Esophagus squamous epithelium (tissue), 5 donors: Measurements from ENCODE around the gene MYCBP2. TPM values are rescaled to one million over a fixed set of nuclear protein-coding genes. Genes with fewer than 3 reads are reported as not detected.

Source experiments
- DNase-seq: peaks from one replicate; lab custom pipeline; 2025; lab: John Stamatoyannopoulos, UW
- H3K27ac ChIP-seq, 4 donors: fragments of 200-600 bp; sonication (generic); one replicate each; pipeline ENCODE4 v1.5.1; 2016 to 2019; ENCODE audit warnings: mild to moderate bottlenecking in 1 of 4
- H3K27me3 ChIP-seq, 4 donors: fragments of 200-600 bp; sonication (generic); 1 replicate in 3 of 4; 2 replicates in 1 of 4; pipeline versions ENCODE4 v1.5.1 to v1.6.0; 2017 to 2021; ENCODE audit warnings: antibody characterized with exemption in 1 of 4
- H3K36me3 ChIP-seq, 3 donors: fragments of 200-600 bp; sonication (generic); one replicate each; pipeline ENCODE4 v1.5.1; 2016 to 2019
- H3K4me1 ChIP-seq, 3 donors: fragments of 200-600 bp; sonication (generic); one replicate each; pipeline ENCODE4 v1.5.1; 2017 to 2019
- H3K4me3 ChIP-seq, 4 donors: fragments of 200-600 bp; sonication (generic); 1 replicate in 3 of 4; 2 replicates in 1 of 4; pipeline ENCODE4 v1.5.1; 2016 to 2019; ENCODE audit warnings: mild to moderate bottlenecking in 2 of 4, moderate library complexity in 1 of 4
- H3K9me3 ChIP-seq, 3 donors: fragments of 200-600 bp; sonication (generic); one replicate each; pipeline ENCODE4 v1.5.1; 2016 to 2019
- CTCF ChIP-seq, 6 experiments: fragments of 450-650 bp in 4 of 6; fragments of 200-600 bp in 2 of 6; sonication (generic) in 2 of 6; IDR thresholded peaks; one replicate each; pipeline ENCODE4 v1.5.1; 2016 to 2019; ENCODE audit warnings: antibody characterized with exemption in 6 of 6, mild to moderate bottlenecking in 4 of 6, moderate library complexity in 4 of 6
- POLR2A ChIP-seq, 4 donors: fragments of 450-650 bp; IDR thresholded peaks; one replicate each; pipeline ENCODE4 v1.6.1; 2017; ENCODE audit warnings: antibody characterized with exemption in 4 of 4, mild to moderate bottlenecking in 4 of 4, moderate library complexity in 3 of 4
- WGBS, 2 donors: methylation state at CpG; one replicate each; pipeline ENCODE4 v1.1.5; 2018; 5-methylcytosine and 5-hydroxymethylcytosine counted together
- intact Hi-C: fragments of 100-400 bp; cut with DNase I; formaldehyde crosslinking; loops from one replicate; pipeline ENCODE4 v1.15.0; 2022
- total RNA-seq, 4 donors: library from RNA; depleted of rRNA; stranded (reverse); fragments of >200 nt; gene quantifications; one replicate each; pipeline ENCODE4 v1.1.0, GENCODE V29; 2016
- donor health status: DM: yes; HTN: yes; CAD: no.

MYCBP2 gene
- total RNA-seq, 4 donors from 2014 or later, result 80.9 to 167 (median 130) TPM

- 88 to 90% methylated on average over 4 of the region's 4 CpGs for WGBS, 2 donors
- Histone ChIP-seq H3K4me3 (no peak overlapping the region), H3K27me3 (no peaks in the 10 kb centered on the region), H3K9me3 (no peaks in the 10 kb centered on the region), H3K36me3 (peaks cover 0 to 100% (median 29%) of the 10 kb centered on the region in 3 donors), H3K4me1 (no peaks in the 10 kb centered on the region), H3K27ac (no peak overlapping the region)
- DNase-seq, result no peak
- TF ChIP-seq POLR2A (IDR thresholded peaks at IDR 0.05), result no peak
- no peak for TF ChIP-seq CTCF (IDR thresholded peaks at IDR 0.05)
- intact Hi-C loops, result no loop called here
Observed at GRCh38 chr13:77172650-77173049, 154.2 kb downstream of the MYCBP2 start.

GRCh38 chr13:77171451-77171850 lies 155.4 kb downstream of the MYCBP2 start:
- peaks cover 0 to 100% (median 29%) of the 10 kb centered on the region in 3 donors for H3K36me3 ChIP-seq

DNA sequence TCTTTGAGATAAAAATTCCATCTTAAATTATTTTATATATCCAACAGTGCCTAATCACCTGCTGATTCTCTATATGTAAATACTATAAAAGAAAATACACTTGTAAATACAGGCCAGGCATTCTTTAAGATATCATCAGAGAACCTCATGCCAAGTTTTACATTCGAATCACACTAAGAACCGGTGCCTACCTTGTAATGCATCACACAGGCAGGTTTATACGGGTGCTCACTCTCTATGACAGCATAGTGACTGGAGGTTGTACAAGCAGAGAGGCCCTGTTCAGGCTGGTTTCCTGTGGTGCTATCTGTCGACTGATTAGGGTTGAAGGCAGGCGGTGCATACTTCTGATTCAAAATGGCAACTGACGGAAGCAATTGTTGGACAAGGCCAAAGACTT lies 158.7 kb downstream of the MYCBP2 start:
- TF ChIP-seq CTCF (IDR thresholded peaks at IDR 0.05), result no peak
- TF ChIP-seq POLR2A (IDR thresholded peaks at IDR 0.05), result no peak
- 52 to 86% methylated on average over 6 of the region's 6 CpGs for WGBS, 2 donors
- peaks cover 6 to 100% (median 20%) of the 10 kb centered on the region in 3 donors for H3K36me3 ChIP-seq
- intact Hi-C loops, result no loop called here
- H3K27me3 ChIP-seq, result no peaks in the 10 kb centered on the region
- no peaks in the 10 kb centered on the region for H3K9me3 ChIP-seq
- H3K4me3 ChIP-seq, result no peak overlapping the region
- H3K4me1 ChIP-seq, result no peaks in the 10 kb centered on the region
- no peak for DNase-seq
- H3K27ac ChIP-seq, result no peak overlapping the region

More at GRCh38 chr13:77171451-77171850, 155.4 kb downstream of the MYCBP2 start:
- no peak for DNase-seq
- Histone ChIP-seq H3K4me3 (no peak overlapping the region), H3K27ac (no peak overlapping the region), H3K27me3 (no peaks in the 10 kb centered on the region), H3K4me1 (no peaks in the 10 kb centered on the region), H3K9me3 (no peaks in the 10 kb centered on the region)
- intact Hi-C loops, result no loop called here
- no peak for TF ChIP-seq POLR2A (IDR thresholded peaks at IDR 0.05)
- no peak for TF ChIP-seq CTCF (IDR thresholded peaks at IDR 0.05)
- 96 to 98% methylated on average over 2 of the region's 2 CpGs for WGBS, 2 donors

DNA sequence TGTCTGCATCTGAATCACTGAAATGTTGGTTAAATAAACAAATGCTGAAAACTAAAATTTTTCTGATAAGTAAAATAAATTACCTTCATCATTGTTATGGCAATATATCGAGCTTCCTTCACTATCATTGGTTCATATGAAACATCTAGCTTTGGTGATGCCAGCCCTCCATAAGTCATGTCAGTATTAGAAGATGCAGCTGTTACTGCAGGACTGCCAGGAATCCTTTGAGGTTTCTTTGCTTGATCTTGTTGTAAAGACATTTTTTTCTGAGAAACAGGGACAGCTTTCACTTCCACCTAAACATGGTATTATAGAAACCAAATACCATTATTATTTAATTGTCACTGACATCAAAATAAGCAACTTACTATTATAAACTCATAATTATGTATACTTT lies 176.2 kb downstream of the MYCBP2 start:
- Histone ChIP-seq H3K9me3 (no peaks in the 10 kb centered on the region), H3K4me3 (no peak overlapping the region), H3K36me3 (peaks cover 0 to 95% (median 6%) of the 10 kb centered on the region in 3 donors), H3K27ac (no peak overlapping the region), H3K4me1 (no peaks in the 10 kb centered on the region), H3K27me3 (no peaks in the 10 kb centered on the region)
- 76 to 94% methylated on average over 1 of the region's 1 CpG for WGBS, 2 donors
- TF ChIP-seq CTCF (IDR thresholded peaks at IDR 0.05), result no peak
- intact Hi-C loops, result no loop called here
- DNase-seq, result no peak

DNA sequence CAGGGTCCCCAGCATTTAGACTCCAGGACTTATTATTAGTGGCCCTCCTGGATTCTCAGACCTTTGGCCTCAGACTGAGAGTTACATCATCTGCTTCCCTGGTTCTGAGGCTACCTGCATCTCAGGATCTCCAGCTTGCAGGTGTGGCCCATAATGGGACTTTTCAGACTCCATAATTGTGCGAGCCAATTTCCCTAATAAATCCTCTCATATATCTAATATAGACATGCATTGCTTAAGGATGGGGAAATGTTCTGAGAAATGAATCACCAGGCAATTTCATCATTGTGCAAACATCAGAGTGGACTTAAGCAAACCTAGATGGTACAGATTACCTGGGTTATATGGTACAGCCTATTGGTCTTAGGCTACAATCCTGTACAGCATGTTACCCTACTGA lies 183.5 kb downstream of the MYCBP2 start:
- H3K36me3 ChIP-seq, result peaks cover 10 to 96% (median 12%) of the 10 kb centered on the region in 3 donors
- intact Hi-C loops, result no loop called here

GRCh38 chr13:77139306-77139705 lies 187.6 kb downstream of the MYCBP2 start:
- peaks cover 6 to 100% (median 10%) of the 10 kb centered on the region in 3 donors for H3K36me3 ChIP-seq

More for the DNA sequence above, 183.5 kb downstream of the MYCBP2 start:
- no peak for TF ChIP-seq POLR2A (IDR thresholded peaks at IDR 0.05)
- Histone ChIP-seq H3K27me3 (no peaks in the 10 kb centered on the region), H3K4me3 (no peak overlapping the region), H3K9me3 (no peaks in the 10 kb centered on the region), H3K27ac (no peak overlapping the region), H3K4me1 (no peaks in the 10 kb centered on the region)
- DNase-seq, result no peak
- WGBS, 2 donors, result 40 to 80% methylated on average over 1 of the region's 1 CpG

More at GRCh38 chr13:77139306-77139705, 187.6 kb downstream of the MYCBP2 start:
- no peak for DNase-seq
- no peaks in the 10 kb centered on the region for H3K9me3 ChIP-seq
- H3K27ac ChIP-seq, result no peak overlapping the region
- no peak overlapping the region for H3K4me3 ChIP-seq
- H3K27me3 ChIP-seq, result no peaks in the 10 kb centered on the region
- no peaks in the 10 kb centered on the region for H3K4me1 ChIP-seq
- intact Hi-C loops, result no loop called here
- no peak for TF ChIP-seq POLR2A (IDR thresholded peaks at IDR 0.05)
- TF ChIP-seq CTCF (IDR thresholded peaks at IDR 0.05), result no peak
